GM19452 (cell line): Measurements from ENCODE around the gene LYSMD1.
"Not testable (repeated sequence)": the region's sequence is repeated elsewhere in the genome, so short reads cannot be mapped to it uniquely, and the experiment has no call there.

Experiments used
- ATAC-seq: cut with Tn5 transposase; IDR thresholded peaks from one replicate; pipeline ENCODE4 v1.9.1; 2021; ENCODE audit not compliant: unreplicated experiment

Gene LYSMD1, protein sequence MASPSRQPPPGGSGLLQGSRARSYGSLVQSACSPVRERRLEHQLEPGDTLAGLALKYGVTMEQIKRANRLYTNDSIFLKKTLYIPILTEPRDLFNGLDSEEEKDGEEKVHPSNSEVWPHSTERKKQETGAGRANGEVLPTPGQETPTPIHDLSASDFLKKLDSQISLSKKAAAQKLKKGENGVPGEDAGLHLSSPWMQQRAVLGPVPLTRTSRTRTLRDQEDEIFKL

GRCh38 chr1:151165738-151166504 is at the start of gene LYSMD1, which contains the start of gene SCNM1:
LYSMD1 (minus strand) TSS chr1:151165902; CDS start chr1:151165258, 644 bp downstream.
SCNM1 (plus strand) TSS chr1:151166144; CDS start chr1:151166153, 9 bp downstream.
- ATAC-seq = peak; percentile 88

DNA sequence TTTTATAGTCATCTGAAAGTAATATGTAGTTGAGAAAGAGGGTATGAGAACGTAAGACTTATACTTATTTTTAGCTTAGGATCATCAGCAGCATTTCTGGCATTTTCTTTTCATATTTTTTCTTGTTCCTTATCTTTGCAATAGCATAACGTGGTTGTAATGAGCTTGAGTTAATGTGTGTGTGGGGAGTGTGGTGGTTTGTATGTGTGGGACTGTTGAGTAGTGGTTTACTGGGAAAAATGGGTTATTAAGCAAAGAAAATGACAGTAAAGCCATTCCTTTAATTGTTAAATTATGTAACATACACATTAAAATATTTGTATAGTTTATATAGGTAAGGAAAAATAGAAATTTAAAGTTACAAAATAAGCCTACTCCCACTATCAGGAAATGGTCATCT is 47.9 kb upstream of the LYSMD1 start:
- no peak for ATAC-seq

GRCh38 chr1:151211972-151212705 is 46.4 kb upstream of the LYSMD1 start:
- no peak for ATAC-seq

- ATAC-seq = no peak
Observed at GRCh38 chr1:151210830-151211229, 45.1 kb upstream of the LYSMD1 start.

DNA sequence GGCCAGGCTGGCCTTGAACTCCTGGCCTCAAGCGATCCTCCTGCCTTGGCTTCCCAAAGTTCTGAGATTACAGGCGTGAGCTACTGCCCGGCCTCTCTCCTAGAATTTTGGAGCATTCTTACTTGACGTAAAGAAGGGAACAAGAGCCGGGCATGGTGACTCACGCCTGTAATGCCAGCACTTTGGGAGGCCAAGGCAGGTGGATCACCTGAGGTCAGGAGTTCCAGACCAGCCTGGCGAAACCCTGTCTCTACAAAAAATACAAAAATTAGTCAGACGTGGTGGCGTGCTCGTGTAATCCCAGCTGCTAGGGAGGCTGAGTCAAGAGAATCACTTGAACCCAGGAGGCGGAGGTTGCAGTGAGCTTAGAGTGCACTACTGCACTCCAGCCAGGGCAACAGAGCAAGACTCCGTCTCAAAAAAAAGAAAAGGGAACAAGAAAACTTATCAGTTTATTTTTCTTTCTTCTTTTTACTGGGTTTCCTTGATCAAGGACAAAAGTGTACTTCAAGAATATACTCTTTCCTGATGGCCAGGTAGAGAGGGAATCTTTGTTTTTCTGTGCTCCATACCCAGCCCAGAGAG is 39.8 kb upstream of the LYSMD1 start:
- not testable (repeated sequence) for ATAC-seq

GRCh38 chr1:151199873-151200581 is 34.3 kb upstream of the LYSMD1 start:
- ATAC-seq = no peak

GRCh38 chr1:151198254-151199127 is 32.8 kb upstream of the LYSMD1 start, which contains the start of gene PIP5K1A:
PIP5K1A (plus strand) TSS chr1:151198552; CDS start chr1:151198997, 445 bp downstream.
- ATAC-seq = peak; percentile 78

DNA sequence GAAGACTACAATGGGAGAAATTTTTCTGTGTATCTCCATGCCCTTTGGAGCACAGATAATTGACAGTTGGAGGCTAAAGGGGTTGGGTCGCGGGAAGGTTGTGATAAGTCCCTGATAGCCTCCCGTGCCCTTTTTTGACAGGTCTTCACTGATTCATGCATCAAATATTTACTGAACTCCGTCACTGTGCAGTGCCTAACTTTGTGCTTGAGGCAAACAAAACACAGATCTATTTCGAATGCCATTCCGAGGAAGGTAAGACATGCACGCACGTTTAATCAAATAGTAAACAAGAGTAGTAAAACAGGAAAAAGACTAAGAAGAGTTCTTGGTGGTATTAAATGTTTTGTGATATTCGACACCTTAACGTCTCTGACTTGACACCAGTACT is 32.2 kb upstream of the LYSMD1 start:
- no peak for ATAC-seq

DNA sequence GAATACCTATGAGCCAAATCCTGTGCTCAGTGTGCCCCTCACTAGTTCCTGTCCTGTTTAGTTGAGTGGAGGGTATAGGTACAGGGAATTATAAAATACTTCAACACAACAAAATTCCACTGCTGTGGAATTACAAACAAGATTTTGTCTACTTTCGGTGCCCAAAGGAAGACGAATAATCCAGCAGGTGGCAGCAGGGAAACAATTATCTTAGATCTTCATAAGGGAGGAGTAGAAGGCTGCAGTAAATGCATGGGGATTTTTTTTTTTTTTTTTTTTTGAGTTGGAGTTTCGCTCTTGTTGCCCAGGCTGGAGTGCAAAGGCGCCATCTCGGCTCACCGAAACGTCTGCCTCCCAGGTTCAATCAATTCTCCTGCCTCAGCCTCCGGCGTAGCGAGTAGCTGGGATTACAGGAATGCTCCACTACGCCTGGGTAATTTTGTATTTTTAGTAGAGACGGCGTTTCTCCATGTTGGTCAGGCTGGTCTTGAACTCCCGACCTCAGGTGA is 30.6 kb upstream of the LYSMD1 start:
- ATAC-seq = no peak

- ATAC-seq = not testable (repeated sequence)
Observed at GRCh38 chr1:151194894-151195594, 29.3 kb upstream of the LYSMD1 start.

DNA sequence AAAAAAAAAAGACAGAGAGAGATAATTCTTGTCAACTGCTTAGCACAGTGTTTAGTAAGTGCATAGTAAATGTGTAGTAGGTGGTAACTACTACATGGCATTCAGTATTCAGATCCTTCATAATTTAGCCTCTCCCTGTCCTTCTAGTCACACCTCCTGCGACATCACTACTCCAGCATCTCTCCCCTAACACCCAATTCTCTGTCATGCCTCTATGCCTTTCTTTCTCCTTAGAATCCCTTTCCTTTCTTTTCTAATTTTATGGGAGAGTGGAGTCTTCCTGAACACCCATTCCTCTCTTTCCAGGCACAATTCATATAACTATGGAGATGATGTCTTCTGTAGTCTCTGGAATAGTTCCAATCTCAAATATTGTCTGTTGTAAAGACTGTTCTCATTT is 28.2 kb upstream of the LYSMD1 start:
- ATAC-seq = no peak

GRCh38 chr1:151193304-151193703 is 27.6 kb upstream of the LYSMD1 start:
- no peak for ATAC-seq

- ATAC-seq = no peak
Observed at GRCh38 chr1:151192047-151192446, 26.3 kb upstream of the LYSMD1 start.

DNA sequence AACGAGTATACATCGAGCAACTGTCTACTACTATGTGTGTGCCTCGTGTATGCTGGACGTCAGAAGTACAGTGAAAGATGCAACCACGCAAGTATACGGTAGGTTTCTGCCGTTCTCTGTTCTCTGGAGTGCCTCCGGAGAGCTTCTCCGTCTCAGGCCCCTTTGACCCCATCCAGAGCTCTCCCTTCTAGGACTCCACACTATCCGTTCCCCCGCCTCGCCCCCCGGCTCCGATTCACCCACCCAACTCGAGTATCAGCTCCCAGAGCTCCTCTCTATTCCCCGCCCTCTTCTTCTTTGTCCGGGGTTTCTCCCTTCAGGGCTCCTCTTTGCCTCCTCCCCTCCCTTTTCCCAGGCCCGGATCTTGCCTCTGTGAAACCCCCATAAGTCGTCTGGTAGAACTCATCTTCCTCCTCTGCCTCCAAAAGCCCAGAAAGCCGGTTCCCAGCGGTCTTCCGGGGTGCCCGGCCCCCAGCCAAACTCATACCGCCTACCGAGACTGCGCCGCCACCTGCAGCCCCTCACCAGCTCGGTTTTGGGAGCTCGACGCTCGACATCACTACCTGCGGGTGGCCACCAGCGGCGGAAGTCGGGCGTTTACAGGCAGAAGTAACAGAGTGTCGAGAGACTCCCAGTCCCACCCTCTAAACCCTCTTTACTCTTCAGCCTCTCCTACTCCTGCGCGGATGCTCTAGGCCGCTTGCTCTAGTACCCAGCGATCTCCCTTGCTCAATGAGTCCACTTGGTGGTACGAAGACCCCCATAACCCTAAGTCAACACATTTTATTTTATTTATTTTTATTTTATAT is 24.1 kb upstream of the LYSMD1 start, which contains the start of gene VPS72:
VPS72 (minus strand) TSS at position 561 of the 809 bp plus-strand sequence; CDS start at position 485, 76 bp downstream.
- ATAC-seq = peak; percentile 87

DNA sequence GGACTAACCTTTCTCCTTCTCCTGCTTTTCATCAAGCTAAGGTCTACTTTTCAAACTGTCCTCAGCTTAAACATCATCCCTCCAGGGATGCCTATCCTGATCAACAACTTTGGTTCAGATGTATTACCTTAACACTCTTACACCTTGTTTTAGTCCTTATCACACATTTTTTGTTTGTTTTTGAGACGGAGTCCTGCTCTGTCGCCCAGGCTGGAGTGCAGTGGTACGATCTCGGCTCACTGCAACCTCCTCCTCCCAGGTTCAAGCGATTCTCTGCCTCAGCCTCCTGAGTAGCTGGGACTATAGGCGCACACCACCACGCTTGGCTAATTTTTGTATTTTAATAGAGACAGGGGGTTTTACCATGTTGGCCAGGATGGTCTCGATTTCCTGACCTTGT is 23.0 kb upstream of the LYSMD1 start:
- ATAC-seq = not testable (repeated sequence)

DNA sequence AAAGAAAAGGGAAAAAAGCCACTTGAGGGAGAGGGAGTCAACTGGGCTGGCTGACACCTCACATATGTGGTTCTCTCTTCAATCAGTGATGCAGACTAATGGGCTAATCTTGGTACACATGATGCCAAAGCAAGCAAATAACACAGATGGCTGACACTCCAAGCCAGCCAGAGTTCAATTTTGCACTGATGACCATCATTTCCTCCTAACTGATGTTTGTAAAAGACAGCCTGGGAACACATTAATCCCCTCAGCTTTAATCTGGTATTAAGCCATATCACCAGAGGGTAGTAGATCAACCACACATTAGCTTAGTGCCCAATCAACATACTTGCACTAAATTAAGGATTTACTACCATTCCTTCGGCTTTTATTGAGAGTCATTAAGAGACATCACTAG is 21.5 kb upstream of the LYSMD1 start:
- ATAC-seq = no peak

DNA sequence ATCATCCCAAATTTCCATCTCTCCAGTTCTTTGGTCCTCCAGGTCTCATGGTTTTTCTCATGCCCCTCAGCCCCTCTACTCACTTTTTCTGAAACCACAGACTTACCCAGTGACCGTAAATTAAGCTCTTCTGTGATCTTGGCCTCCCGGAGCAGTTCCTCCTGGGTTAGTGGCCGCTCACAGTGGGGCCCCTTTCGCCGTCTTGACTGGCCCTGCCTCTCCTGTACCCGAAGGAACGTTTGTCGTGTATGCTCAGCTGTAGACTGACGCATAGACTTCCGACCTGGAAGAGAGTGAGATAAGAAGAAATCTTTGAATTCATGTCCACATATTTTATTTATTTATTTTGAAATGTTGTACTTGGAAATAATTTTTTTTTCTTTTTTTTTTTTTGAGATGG is 18.5 kb upstream of the LYSMD1 start:
- no peak for ATAC-seq

GRCh38 chr1:151176514-151177045 is 10.9 kb upstream of the LYSMD1 start:
- ATAC-seq = no peak
